SK-N-SH (cell line): ENCODE data around the gene TPP2.

Source experiments
- CHD2 ChIP-seq: fragments of 150-350 bp; IDR thresholded peaks from 2 replicates; pipeline ENCODE4 v1.6.1; 2018; ENCODE audit warnings: low read length; ENCODE audit not compliant: partially characterized antibody
- EP300 ChIP-seq, 2 experiments: IDR thresholded peaks; 2 replicates each; pipeline versions ENCODE4 v1.4.0 to v1.6.1; 2012; ENCODE audit warnings: borderline replicate concordance in 1 of 2, low read depth in 1 of 2, low read length in 1 of 2
- EZH2phosphoT487 ChIP-seq: fragments of 200-600 bp; sonication (generic); IDR thresholded peaks from 2 replicates; pipeline ENCODE4 v1.6.1; 2017; ENCODE audit warnings: low read depth, mixed run types, mild to moderate bottlenecking, antibody characterized with exemption, moderate library complexity, borderline replicate concordance
- GABPA ChIP-seq: IDR thresholded peaks from 2 replicates; pipeline ENCODE4 v1.4.0; 2012; ENCODE audit warnings: low read depth, mild to moderate bottlenecking
- MEF2A ChIP-seq: IDR thresholded peaks from 2 replicates; pipeline ENCODE4 v1.4.0; 2012; ENCODE audit warnings: low read depth, borderline replicate concordance
- MXI1 ChIP-seq: IDR thresholded peaks from 2 replicates; pipeline ENCODE4 v1.6.1; 2012; ENCODE audit warnings: mild to moderate bottlenecking, low read depth, low read length, improper control_type of control experiment
- NRF1 ChIP-seq: IDR thresholded peaks from 2 replicates; pipeline ENCODE4 v1.6.1; 2012; ENCODE audit warnings: low read depth, mild to moderate bottlenecking, low read length
- RAD21 ChIP-seq: IDR thresholded peaks from 2 replicates; pipeline ENCODE4 v1.6.1; 2012; ENCODE audit warnings: mild to moderate bottlenecking, low read length
- RXRA ChIP-seq: IDR thresholded peaks from 2 replicates; pipeline ENCODE4 v1.4.0; 2012; ENCODE audit warnings: low read depth, mild to moderate bottlenecking, borderline replicate concordance
- TAF1 ChIP-seq: IDR thresholded peaks from 2 replicates; pipeline ENCODE4 v1.6.1; 2012; ENCODE audit warnings: low read depth, mild to moderate bottlenecking, low read length, moderate library complexity, borderline replicate concordance
- TCF12 ChIP-seq: IDR thresholded peaks from 2 replicates; pipeline ENCODE4 v1.4.0; 2012
- TF ChIP-seq, protein P1 (sequence below): fragments of 200-600 bp; sonication (generic); IDR thresholded peaks from 2 replicates; pipeline ENCODE4 v1.6.1; 2017; ENCODE audit warnings: antibody characterized with exemption, mild to moderate bottlenecking, moderate library complexity
- TF ChIP-seq, protein P2 (sequence below): IDR thresholded peaks from 2 replicates; pipeline ENCODE4 v1.4.0; 2012; ENCODE audit warnings: low read depth, borderline replicate concordance

- no peak for TF ChIP-seq RAD21
- TF ChIP-seq TAF1, result no peak
- TF ChIP-seq, protein P1, sequence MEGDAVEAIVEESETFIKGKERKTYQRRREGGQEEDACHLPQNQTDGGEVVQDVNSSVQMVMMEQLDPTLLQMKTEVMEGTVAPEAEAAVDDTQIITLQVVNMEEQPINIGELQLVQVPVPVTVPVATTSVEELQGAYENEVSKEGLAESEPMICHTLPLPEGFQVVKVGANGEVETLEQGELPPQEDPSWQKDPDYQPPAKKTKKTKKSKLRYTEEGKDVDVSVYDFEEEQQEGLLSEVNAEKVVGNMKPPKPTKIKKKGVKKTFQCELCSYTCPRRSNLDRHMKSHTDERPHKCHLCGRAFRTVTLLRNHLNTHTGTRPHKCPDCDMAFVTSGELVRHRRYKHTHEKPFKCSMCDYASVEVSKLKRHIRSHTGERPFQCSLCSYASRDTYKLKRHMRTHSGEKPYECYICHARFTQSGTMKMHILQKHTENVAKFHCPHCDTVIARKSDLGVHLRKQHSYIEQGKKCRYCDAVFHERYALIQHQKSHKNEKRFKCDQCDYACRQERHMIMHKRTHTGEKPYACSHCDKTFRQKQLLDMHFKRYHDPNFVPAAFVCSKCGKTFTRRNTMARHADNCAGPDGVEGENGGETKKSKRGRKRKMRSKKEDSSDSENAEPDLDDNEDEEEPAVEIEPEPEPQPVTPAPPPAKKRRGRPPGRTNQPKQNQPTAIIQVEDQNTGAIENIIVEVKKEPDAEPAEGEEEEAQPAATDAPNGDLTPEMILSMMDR, result no peak
- no peak for TF ChIP-seq TCF12
- no peak for TF ChIP-seq RXRA
- no peak for TF ChIP-seq MEF2A
- TF ChIP-seq MXI1, result no peak
- TF ChIP-seq EZH2phosphoT487, result no peak
- TF ChIP-seq EP300 (IDR thresholded peaks at IDR 0.05; ENCODE audit: borderline replicate concordance in 1 of 2, low read depth in 1 of 2, low read length in 1 of 2), result no peak
- no peak for TF ChIP-seq NRF1
- TF ChIP-seq GABPA, result no peak
- TF ChIP-seq, protein P2, sequence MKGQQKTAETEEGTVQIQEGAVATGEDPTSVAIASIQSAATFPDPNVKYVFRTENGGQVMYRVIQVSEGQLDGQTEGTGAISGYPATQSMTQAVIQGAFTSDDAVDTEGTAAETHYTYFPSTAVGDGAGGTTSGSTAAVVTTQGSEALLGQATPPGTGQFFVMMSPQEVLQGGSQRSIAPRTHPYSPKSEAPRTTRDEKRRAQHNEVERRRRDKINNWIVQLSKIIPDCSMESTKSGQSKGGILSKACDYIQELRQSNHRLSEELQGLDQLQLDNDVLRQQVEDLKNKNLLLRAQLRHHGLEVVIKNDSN, result no peak
- no peak for TF ChIP-seq CHD2
These were observed 13.6 kb downstream of the TPP2 start for GRCh38 chr13:102610296-102610895.
